ENCODE measurements around the gene TBX2. TPM values are rescaled to one million over a fixed set of nuclear protein-coding genes. Genes with fewer than 3 reads are reported as not detected.

The TBX2 gene
- total and polyA plus RNA-seq, 10 of the 15 experiments (the other 5 are each of a cell fraction or from before 2014, with no cell fraction given), result 0.13 TPM; not detected in 9

GRCh38 chr17:61404913-61405685 is 5.5 kb downstream of the TBX2 start:
- H3K27me3 ChIP-seq (replicated peaks in 1 of 2; ENCODE audit: control insufficient read depth in 2 of 2, insufficient read depth in 2 of 2, low read length in 1 of 2), result peaks cover 41 to 48% of the 10 kb centered on the region in 2 experiments
- BruUV-seq (replicated peaks), result no TSS peak
- no peak for TF ChIP-seq SMARCA5 (IDR thresholded peaks at IDR 0.05)
- TF ChIP-seq CREM (IDR thresholded peaks at IDR 0.05; ENCODE audit: low read depth), result no peak
- no peak for TF ChIP-seq ATF3 (IDR thresholded peaks at IDR 0.05; ENCODE audit: borderline replicate concordance, extremely low read depth, low read depth, low read length)
- TF ChIP-seq HCFC1 (IDR thresholded peaks at IDR 0.05; ENCODE audit: low read length), result no peak
- no peak for TF ChIP-seq IRF3 (IDR thresholded peaks at IDR 0.05)
- TF ChIP-seq E2F4 (IDR thresholded peaks at IDR 0.05; ENCODE audit: low read depth, low read length), result no peak
- no peak for TF ChIP-seq BHLHE40 (IDR thresholded peaks at IDR 0.05; ENCODE audit: borderline replicate concordance in 1 of 2, low read depth in 2 of 2, low read length in 1 of 2)
- TF ChIP-seq ATF7 (IDR thresholded peaks at IDR 0.05; ENCODE audit: low read depth), result no peak
- TF ChIP-seq CHD1 (IDR thresholded peaks at IDR 0.05; ENCODE audit: low read depth, low read length), result no peak
- TF ChIP-seq TCF3 (IDR thresholded peaks at IDR 0.05; ENCODE audit: borderline replicate concordance, insufficient read depth, low read depth, low read length), result no peak
- no peak for TF ChIP-seq HDGF (IDR thresholded peaks at IDR 0.05)
- TF ChIP-seq IRF4 (IDR thresholded peaks at IDR 0.05; ENCODE audit: low read depth, low read length), result no peak
- ChIA-PET CTCF (no interaction called here), SMC1A (ENCODE audit: uncharacterized antibody, unreplicated experiment) (no interaction called here), RAD21 (ENCODE audit: unreplicated experiment) (no interaction called here), POLR2A (no interaction called here)
- H3K9ac ChIP-seq (ENCODE audit: control insufficient read depth, insufficient read depth, low read length), result no peak overlapping the region
- no peaks in the 10 kb centered on the region for H4K20me1 ChIP-seq (ENCODE audit: control insufficient read depth, insufficient read depth)
- no peaks in the 10 kb centered on the region for H3K9me3 ChIP-seq (replicated peaks; ENCODE audit: control insufficient read depth, insufficient read depth, low read length)
- FAIRE-seq (no peak), DNase-seq (ENCODE audit: low read depth, low spot score) (no peak), ATAC-seq (no peak)
- H3K36me3 ChIP-seq (ENCODE audit: control insufficient read depth in 2 of 2, insufficient read depth in 2 of 2, low read length in 1 of 2), result no peaks in the 10 kb centered on the region
- in situ Hi-C loops (cut with MboI), result no loop called here
- H3K4me1 ChIP-seq (ENCODE audit: control insufficient read depth, insufficient read depth, low read length), result no peaks in the 10 kb centered on the region
- no peaks in the 10 kb centered on the region for H3K79me2 ChIP-seq (ENCODE audit: control insufficient read depth, insufficient read depth, low read length)
- no peak overlapping the region for H3K4me3 ChIP-seq
- H3K4me2 ChIP-seq (ENCODE audit: control insufficient read depth, insufficient read depth), result no peak overlapping the region
- WGBS (ENCODE audit: insufficient coverage, insufficient replicate concordance, low lambda C conversion rate, missing lambda C conversion rate), result 10% methylated on average over 68 of the region's 71 CpGs
- H3K27ac ChIP-seq (ENCODE audit: control insufficient read depth, insufficient read depth), result no peak overlapping the region
- H2AFZ ChIP-seq (ENCODE audit: control insufficient read depth, low read depth, low read length), result no peak overlapping the region
- intact Hi-C loops (cut with micrococcal nuclease; ENCODE audit: unreplicated experiment), result no loop called here
